Body of pancreas (tissue), 4 donors: ENCODE data around the gene CYP46A1. TPM values are rescaled to one million over a fixed set of nuclear protein-coding genes. Genes with fewer than 3 reads are reported as not detected.
A peak's percentile ranks its signal among the peaks of the same experiment; 100 is the strongest.

Source experiments
- ATAC-seq: fragments of 150-250 bp; one replicate; pipeline ENCODE4 v1.9.1; 2016
- DNase-seq, 4 donors: peaks; one replicate each; pipeline ENCODE4 v3.0.0-alpha.2; 2019
- H3K27ac ChIP-seq, 4 donors: fragments of 200-600 bp; sonication (generic); 1 replicate in 3 of 4; 2 replicates in 1 of 4; pipeline versions ENCODE4 v1.5.1 to v1.6.1; 2016 to 2019; ENCODE audit warnings: mild to moderate bottlenecking in 1 of 4, mixed read lengths in 1 of 4, moderate library complexity in 1 of 4
- H3K27me3 ChIP-seq, 2 donors: fragments of 200-600 bp; sonication (generic); one replicate each; pipeline ENCODE4 v1.6.0; 2016; ENCODE audit warnings: mild to moderate bottlenecking in 1 of 2
- H3K36me3 ChIP-seq, 2 donors: fragments of 200-600 bp; sonication (generic); replicated peaks in 1 of 2; 2 replicates each; pipeline ENCODE4 v1.5.1; 2016; ENCODE audit warnings: low read depth in 2 of 2; ENCODE audit not compliant: insufficient read depth in 1 of 2
- H3K4me1 ChIP-seq: fragments of 200-600 bp; sonication (generic); one replicate; pipeline ENCODE4 v1.6.0; 2016
- H3K4me3 ChIP-seq, 2 donors: fragments of 200-600 bp; sonication (generic); 1 replicate in 1 of 2; 2 replicates in 1 of 2; pipeline ENCODE4 v1.5.1; 2016 to 2019
- H3K9me3 ChIP-seq, 3 donors: fragments of 200-600 bp; sonication (generic); 1 replicate in 2 of 3; 2 replicates in 1 of 3; pipeline ENCODE4 v1.5.1; 2016
- POLR2A ChIP-seq, 3 donors: fragments of 450-650 bp; IDR thresholded peaks; one replicate each; pipeline ENCODE4 v1.6.1; 2016; ENCODE audit warnings: antibody characterized with exemption in 3 of 3, mild to moderate bottlenecking in 2 of 3
- WGBS, 2 donors: methylation state at CpG; one replicate each; pipeline ENCODE4 v1.1.5; 2017; 5-methylcytosine and 5-hydroxymethylcytosine counted together
- intact Hi-C: fragments of 100-400 bp; cut with DNase I; formaldehyde crosslinking; loops from one replicate; pipeline ENCODE4 v1.15.1; 2023
- total RNA-seq, 2 donors: library from RNA; depleted of rRNA; stranded (reverse); fragments of >200 nt; gene quantifications; one replicate each; pipeline ENCODE4 v1.1.0, GENCODE V29; 2016
- TF ChIP-seq, protein P1 (sequence below), 7 experiments: fragments of 450-650 bp in 4 of 7; fragments of 200-600 bp in 3 of 7; sonication (generic) in 3 of 7; IDR thresholded peaks; one replicate each; pipeline ENCODE4 v1.5.1; 2016 to 2019; ENCODE audit warnings: antibody characterized with exemption in 7 of 7

CYP46A1 gene
- total RNA-seq, 2 donors from 2014 or later, result 1.3 to 4.9 TPM

- H3K27ac ChIP-seq, result no peak overlapping the region
These were observed 42.5 kb downstream of the CYP46A1 start for GRCh38 chr14:99726538-99727095.

DNA sequence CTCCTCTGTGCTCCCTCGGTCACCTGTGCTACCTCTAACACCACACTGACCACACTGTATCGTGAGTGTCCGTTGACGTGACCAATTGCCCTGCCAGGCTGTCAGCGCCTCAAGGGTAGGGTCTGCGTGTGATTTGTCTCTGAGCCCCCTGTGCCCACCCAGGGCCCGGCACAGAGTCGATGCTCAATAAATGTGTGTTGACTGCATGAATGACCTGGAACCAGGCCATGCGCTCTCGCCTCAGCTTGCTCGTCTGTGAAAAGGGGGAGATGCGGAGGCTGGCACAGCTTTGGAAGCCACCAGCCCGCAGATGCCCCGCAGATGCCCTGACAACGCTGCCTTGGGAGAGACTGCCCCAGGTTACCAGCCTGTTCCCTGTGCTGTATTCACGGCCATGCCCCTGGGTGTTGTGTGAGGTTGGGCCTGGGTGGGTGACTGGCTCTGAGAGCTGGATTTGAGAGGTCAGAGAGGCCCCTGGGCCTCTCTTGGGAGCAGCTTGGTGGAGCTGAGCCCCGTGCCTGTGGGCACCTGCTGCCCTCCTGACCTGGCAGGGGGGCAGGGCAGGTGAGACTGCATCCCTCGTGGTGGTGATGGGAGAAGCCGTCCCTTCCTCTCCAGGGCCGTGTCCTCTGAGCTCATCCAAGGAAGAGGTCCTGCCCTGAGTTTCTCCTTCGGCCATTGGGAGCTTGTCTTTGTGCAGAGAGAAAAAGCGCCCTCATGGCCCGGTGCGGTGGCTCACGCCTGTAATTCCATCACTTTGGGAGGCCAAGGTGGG, 43.2 kb downstream of the CYP46A1 start:
- Histone ChIP-seq H3K4me1 (peaks cover 26% of the 10 kb centered on the region), H3K4me3 (no peak overlapping the region), H3K27me3 (no peaks in the 10 kb centered on the region), H3K27ac (no peak overlapping the region), H3K9me3 (no peaks in the 10 kb centered on the region), H3K36me3 (no peaks in the 10 kb centered on the region)
- ATAC-seq (no peak), DNase-seq (peak in 2 of 4 donors; percentile 4 to 7)
- intact Hi-C loops, result loop anchor here (5.0 kb wide), 1 partner anchor 160 kb away; no protein-coding TSS in a partner anchor
- WGBS, 2 donors, result 81 to 83% methylated on average over 22 to 25 of the region's 25 CpGs
- no peak for TF ChIP-seq POLR2A (IDR thresholded peaks at IDR 0.05)
- TF ChIP-seq, protein P1, sequence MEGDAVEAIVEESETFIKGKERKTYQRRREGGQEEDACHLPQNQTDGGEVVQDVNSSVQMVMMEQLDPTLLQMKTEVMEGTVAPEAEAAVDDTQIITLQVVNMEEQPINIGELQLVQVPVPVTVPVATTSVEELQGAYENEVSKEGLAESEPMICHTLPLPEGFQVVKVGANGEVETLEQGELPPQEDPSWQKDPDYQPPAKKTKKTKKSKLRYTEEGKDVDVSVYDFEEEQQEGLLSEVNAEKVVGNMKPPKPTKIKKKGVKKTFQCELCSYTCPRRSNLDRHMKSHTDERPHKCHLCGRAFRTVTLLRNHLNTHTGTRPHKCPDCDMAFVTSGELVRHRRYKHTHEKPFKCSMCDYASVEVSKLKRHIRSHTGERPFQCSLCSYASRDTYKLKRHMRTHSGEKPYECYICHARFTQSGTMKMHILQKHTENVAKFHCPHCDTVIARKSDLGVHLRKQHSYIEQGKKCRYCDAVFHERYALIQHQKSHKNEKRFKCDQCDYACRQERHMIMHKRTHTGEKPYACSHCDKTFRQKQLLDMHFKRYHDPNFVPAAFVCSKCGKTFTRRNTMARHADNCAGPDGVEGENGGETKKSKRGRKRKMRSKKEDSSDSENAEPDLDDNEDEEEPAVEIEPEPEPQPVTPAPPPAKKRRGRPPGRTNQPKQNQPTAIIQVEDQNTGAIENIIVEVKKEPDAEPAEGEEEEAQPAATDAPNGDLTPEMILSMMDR (IDR thresholded peaks at IDR 0.05), result no peak

More at GRCh38 chr14:99726538-99727095, 42.5 kb downstream of the CYP46A1 start:
- H3K9me3 ChIP-seq, result no peaks in the 10 kb centered on the region
- H3K27me3 ChIP-seq, result no peaks in the 10 kb centered on the region
- TF ChIP-seq, protein P1 (IDR thresholded peaks at IDR 0.05), result no peak
- TF ChIP-seq POLR2A (IDR thresholded peaks at IDR 0.05), result no peak
- peaks cover 20% of the 10 kb centered on the region for H3K4me1 ChIP-seq
- ATAC-seq (no peak), DNase-seq (peak in 3 of 4 donors; percentile 1 to 9 (median 1))
- H3K36me3 ChIP-seq, result no peaks in the 10 kb centered on the region
- intact Hi-C loops, result loop anchor here (5.0 kb wide), 1 partner anchor 161 kb away; no protein-coding TSS in a partner anchor
- WGBS, 2 donors, result 78 to 86% methylated on average over 12 to 25 of the region's 26 CpGs
- no peak overlapping the region for H3K4me3 ChIP-seq

DNA sequence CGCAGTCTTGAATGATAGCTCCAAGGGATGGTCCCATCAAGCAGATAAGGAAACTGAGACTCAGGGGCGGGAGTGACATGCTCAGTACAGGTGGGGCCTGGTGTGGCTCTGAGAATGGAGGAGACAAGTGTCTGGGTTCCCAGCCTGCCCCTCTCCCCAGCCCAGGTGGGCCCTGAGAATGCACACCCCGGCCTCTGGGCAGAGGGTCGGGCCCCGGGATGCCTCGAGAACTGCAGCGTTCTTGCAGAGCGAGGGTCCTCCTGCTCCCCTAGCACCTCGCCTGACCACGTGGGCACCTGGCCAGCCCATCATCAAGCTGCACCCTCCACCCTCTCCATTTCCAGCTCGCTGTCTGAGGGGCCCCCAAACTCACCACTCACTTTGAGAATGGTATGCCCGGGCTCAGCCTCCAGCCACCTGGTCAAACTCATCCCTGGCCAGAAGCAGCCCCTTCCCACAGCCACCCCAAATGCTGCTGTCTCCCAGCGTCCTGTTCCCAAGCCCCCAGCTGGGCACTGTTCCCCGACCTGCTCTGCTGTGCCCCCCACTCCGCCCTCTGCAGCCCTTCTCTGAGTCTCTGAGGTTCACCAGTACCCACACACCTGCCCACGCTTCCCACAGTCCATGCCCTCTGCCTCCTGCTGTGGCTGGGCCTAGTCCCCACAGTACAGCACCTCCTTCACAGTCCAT, 44.3 kb downstream of the CYP46A1 start:
- no peak overlapping the region for H3K27ac ChIP-seq
- H3K4me3 ChIP-seq, result no peak overlapping the region
- intact Hi-C loops, result loop anchor here (5.0 kb wide), 1 partner anchor 159 kb away; no protein-coding TSS in a partner anchor
- ATAC-seq (no peak), DNase-seq (peak; percentile 1 to 10 (median 7))
- TF ChIP-seq, protein P1 (IDR thresholded peaks at IDR 0.05), result no peak
- TF ChIP-seq POLR2A (IDR thresholded peaks at IDR 0.05), result no peak
- no peaks in the 10 kb centered on the region for H3K36me3 ChIP-seq
- no peaks in the 10 kb centered on the region for H3K27me3 ChIP-seq
- no peaks in the 10 kb centered on the region for H3K9me3 ChIP-seq
- peaks cover 37% of the 10 kb centered on the region for H3K4me1 ChIP-seq
- 71 to 76% methylated on average over 12 to 16 of the region's 16 CpGs for WGBS, 2 donors

DNA sequence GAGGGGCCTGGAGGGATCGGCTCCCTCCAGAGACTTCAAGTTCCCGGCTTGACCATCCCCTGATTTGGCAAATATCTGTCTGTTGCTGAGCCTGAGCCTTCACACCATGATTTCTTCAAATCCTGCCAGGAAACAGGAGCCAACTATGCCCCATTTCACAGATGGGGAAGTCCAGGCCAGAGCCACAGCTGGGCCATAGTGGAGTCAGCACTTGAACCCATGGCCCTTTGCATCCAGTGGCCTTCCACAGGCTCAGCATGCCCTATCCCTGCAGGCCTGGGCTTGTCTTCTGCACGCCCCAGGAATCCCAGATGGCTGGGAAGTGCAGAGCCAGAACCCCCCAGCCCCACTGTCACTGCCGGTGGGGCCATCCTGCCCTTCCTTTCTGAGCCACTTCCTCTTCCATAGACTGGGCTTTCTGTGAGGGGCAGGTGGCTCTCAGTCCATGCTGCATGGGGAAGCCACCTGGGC, 44.9 kb downstream of the CYP46A1 start:
- Histone ChIP-seq H3K27ac (no peak overlapping the region), H3K27me3 (no peaks in the 10 kb centered on the region), H3K36me3 (no peaks in the 10 kb centered on the region), H3K4me1 (peaks cover 37% of the 10 kb centered on the region), H3K4me3 (no peak overlapping the region), H3K9me3 (no peaks in the 10 kb centered on the region)
- ATAC-seq, result no peak
- WGBS, 2 donors, result 58 to 60% methylated on average over 3 to 4 of the region's 4 CpGs
- DNase-seq, result peak in 2 of 4 donors; percentile 2 to 8
- intact Hi-C loops, result loop anchor here (5.0 kb wide), 1 partner anchor 158 kb away; no protein-coding TSS in a partner anchor
- no peak for TF ChIP-seq POLR2A (IDR thresholded peaks at IDR 0.05)
- TF ChIP-seq, protein P1 (IDR thresholded peaks at IDR 0.05), result no peak
